Measurements from ENCODE around the gene SRRT. TPM values are rescaled to one million over a fixed set of nuclear protein-coding genes. Genes with fewer than 3 reads are reported as not detected.
A peak's percentile ranks its signal among the peaks of the same experiment; 100 is the strongest.

The SRRT gene
- total RNA-seq: 51.4 TPM

- Histone ChIP-seq H3K4me3 (ENCODE audit: low read length) (peak within 1 kb of the TSS; percentile 63), H3K4me1 (ENCODE audit: insufficient read depth, low read length) (peaks cover 28% of the 10 kb centered on the region), H3K27me3 (ENCODE audit: insufficient read depth, low read length) (no peaks in the 10 kb centered on the region), H3K9me3 (ENCODE audit: low read depth, low read length) (no peaks in the 10 kb centered on the region)
Observed at GRCh38 chr7:100874577-100875355, at the start of gene SRRT. Gene SRRT, plus strand, starts transcription at chr7:100875103. Its CDS starts 488 bp downstream, at chr7:100875591.

- Histone ChIP-seq H3K4me3 (ENCODE audit: low read length) (no peak overlapping the region), H3K4me1 (ENCODE audit: insufficient read depth, low read length) (peaks cover 31% of the 10 kb centered on the region), H3K27me3 (ENCODE audit: insufficient read depth, low read length) (peaks cover 29% of the 10 kb centered on the region), H3K9me3 (ENCODE audit: low read depth, low read length) (no peaks in the 10 kb centered on the region)
Observed at GRCh38 chr7:100825215-100825671, 49.7 kb upstream of the SRRT start.

- H3K4me1 ChIP-seq (ENCODE audit: insufficient read depth, low read length): peaks cover 31% of the 10 kb centered on the region
- no peak overlapping the region for H3K4me3 ChIP-seq (ENCODE audit: low read length)
- H3K9me3 ChIP-seq (ENCODE audit: low read depth, low read length): no peaks in the 10 kb centered on the region
- peaks cover 29% of the 10 kb centered on the region for H3K27me3 ChIP-seq (ENCODE audit: insufficient read depth, low read length)
Observed at GRCh38 chr7:100825751-100826513, 49.0 kb upstream of the SRRT start.

- H3K4me3 ChIP-seq (ENCODE audit: low read length): peak overlapping the region; percentile 16
- H3K27me3 ChIP-seq (ENCODE audit: insufficient read depth, low read length): peaks cover 29% of the 10 kb centered on the region
- no peaks in the 10 kb centered on the region for H3K9me3 ChIP-seq (ENCODE audit: low read depth, low read length)
- peaks cover 31% of the 10 kb centered on the region for H3K4me1 ChIP-seq (ENCODE audit: insufficient read depth, low read length)
Observed at GRCh38 chr7:100826514-100827329, 48.2 kb upstream of the SRRT start.

- Histone ChIP-seq H3K27me3 (ENCODE audit: insufficient read depth, low read length) (peaks cover 29% of the 10 kb centered on the region), H3K4me1 (ENCODE audit: insufficient read depth, low read length) (peaks cover 31% of the 10 kb centered on the region), H3K9me3 (ENCODE audit: low read depth, low read length) (no peaks in the 10 kb centered on the region), H3K4me3 (ENCODE audit: low read length) (peak within 1 kb of the TSS; percentile 20)
Observed at GRCh38 chr7:100827330-100828226, 47.3 kb upstream of the SRRT start, which contains the start of gene EPHB4. Gene EPHB4, minus strand, starts transcription at chr7:100827523. Its CDS starts 493 bp downstream, at chr7:100827030.

GRCh38 chr7:100829150-100829716, 45.7 kb upstream of the SRRT start:
- peaks cover 29% of the 10 kb centered on the region for H3K27me3 ChIP-seq (ENCODE audit: insufficient read depth, low read length)
- H3K4me1 ChIP-seq (ENCODE audit: insufficient read depth, low read length): peaks cover 31% of the 10 kb centered on the region
- H3K4me3 ChIP-seq (ENCODE audit: low read length): no peak overlapping the region
- H3K9me3 ChIP-seq (ENCODE audit: low read depth, low read length): no peaks in the 10 kb centered on the region

GRCh38 chr7:100830396-100830795, 44.5 kb upstream of the SRRT start:
- H3K27me3 ChIP-seq (ENCODE audit: insufficient read depth, low read length): peaks cover 27% of the 10 kb centered on the region
- no peaks in the 10 kb centered on the region for H3K9me3 ChIP-seq (ENCODE audit: low read depth, low read length)
- H3K4me1 ChIP-seq (ENCODE audit: insufficient read depth, low read length): peaks cover 28% of the 10 kb centered on the region
- no peak overlapping the region for H3K4me3 ChIP-seq (ENCODE audit: low read length)

- peaks cover 14% of the 10 kb centered on the region for H3K27me3 ChIP-seq (ENCODE audit: insufficient read depth, low read length)
- peaks cover 22% of the 10 kb centered on the region for H3K4me1 ChIP-seq (ENCODE audit: insufficient read depth, low read length)
- no peak overlapping the region for H3K4me3 ChIP-seq (ENCODE audit: low read length)
- H3K9me3 ChIP-seq (ENCODE audit: low read depth, low read length): no peaks in the 10 kb centered on the region
Observed at GRCh38 chr7:100832281-100832633, 42.6 kb upstream of the SRRT start.

GRCh38 chr7:100835903-100836811, 38.7 kb upstream of the SRRT start:
- Histone ChIP-seq H3K4me3 (ENCODE audit: low read length) (no peak overlapping the region), H3K27me3 (ENCODE audit: insufficient read depth, low read length) (no peaks in the 10 kb centered on the region), H3K9me3 (ENCODE audit: low read depth, low read length) (no peaks in the 10 kb centered on the region), H3K4me1 (ENCODE audit: insufficient read depth, low read length) (peaks cover 12% of the 10 kb centered on the region)

- Histone ChIP-seq H3K4me1 (ENCODE audit: insufficient read depth, low read length) (peaks cover 12% of the 10 kb centered on the region), H3K4me3 (ENCODE audit: low read length) (peak overlapping the region; percentile 42), H3K9me3 (ENCODE audit: low read depth, low read length) (no peaks in the 10 kb centered on the region), H3K27me3 (ENCODE audit: insufficient read depth, low read length) (no peaks in the 10 kb centered on the region)
Observed at GRCh38 chr7:100836812-100837098, 38.1 kb upstream of the SRRT start.

GRCh38 chr7:100837099-100837836, 37.6 kb upstream of the SRRT start:
- peaks cover 12% of the 10 kb centered on the region for H3K4me1 ChIP-seq (ENCODE audit: insufficient read depth, low read length)
- peak overlapping the region; percentile 42 for H3K4me3 ChIP-seq (ENCODE audit: low read length)
- H3K27me3 ChIP-seq (ENCODE audit: insufficient read depth, low read length): no peaks in the 10 kb centered on the region
- H3K9me3 ChIP-seq (ENCODE audit: low read depth, low read length): no peaks in the 10 kb centered on the region

- Histone ChIP-seq H3K4me1 (ENCODE audit: insufficient read depth, low read length) (peaks cover 12% of the 10 kb centered on the region), H3K9me3 (ENCODE audit: low read depth, low read length) (no peaks in the 10 kb centered on the region), H3K27me3 (ENCODE audit: insufficient read depth, low read length) (no peaks in the 10 kb centered on the region), H3K4me3 (ENCODE audit: low read length) (no peak overlapping the region)
Observed at GRCh38 chr7:100839361-100839760, 35.5 kb upstream of the SRRT start.

Measured in mononuclear cell (primary cell).